HepG2 (cell line): ENCODE results near the gene IVD. TPM values are rescaled to one million over a fixed set of nuclear protein-coding genes. Genes with fewer than 3 reads are reported as not detected.

ENCODE experiments used
- ATF3 ChIP-seq: sonication (generic); formaldehyde crosslinking; IDR thresholded peaks from 2 replicates; pipeline ENCODE4 v1.4.0; 2020; ENCODE audit warnings: missing genetic modification reagents
- BHLHE40 ChIP-seq: IDR thresholded peaks from 2 replicates; pipeline ENCODE4 v1.6.1; 2011; ENCODE audit warnings: low read length, improper control_type of control experiment
- GMEB1 ChIP-seq: sonication (generic); formaldehyde crosslinking; IDR thresholded peaks from 2 replicates; pipeline ENCODE4 v1.5.1; 2020; ENCODE audit warnings: missing genetic modification reagents, mild to moderate bottlenecking, borderline replicate concordance
- HIVEP1 ChIP-seq: sonication (generic); formaldehyde crosslinking; IDR thresholded peaks from 2 replicates; pipeline ENCODE4 v1.4.0; 2020; ENCODE audit warnings: mild to moderate bottlenecking, missing genetic modification reagents
- KDM5A ChIP-seq: fragments of 200-600 bp; sonication (generic); IDR thresholded peaks from 2 replicates; pipeline ENCODE4 v1.7.0; 2018; ENCODE audit warnings: antibody characterized with exemption, mild to moderate bottlenecking, low read length, borderline replicate concordance
- MEIS1 ChIP-seq: sonication (generic); formaldehyde crosslinking; IDR thresholded peaks from 2 replicates; pipeline ENCODE4 v1.9.0; 2021; ENCODE audit warnings: mild to moderate bottlenecking, missing genetic modification reagents, moderate library complexity, borderline replicate concordance
- MXD4 ChIP-seq: IDR thresholded peaks from 2 replicates; pipeline ENCODE4 v1.6.1; 2016; ENCODE audit warnings: mild to moderate bottlenecking, missing biosample characterization, missing genetic modification reagents
- MYNN ChIP-seq: sonication (generic); formaldehyde crosslinking; IDR thresholded peaks from 2 replicates; pipeline ENCODE4 v1.4.0; 2020; ENCODE audit warnings: mild to moderate bottlenecking, low read depth, missing genetic modification reagents
- POLR2A ChIP-seq, 2 experiments: IDR thresholded peaks; 2 replicates each; pipeline ENCODE4 v1.6.1; 2011; ENCODE audit warnings: low read depth in 2 of 2, low read length in 2 of 2, mild to moderate bottlenecking in 1 of 2, moderate library complexity in 1 of 2; ENCODE audit not compliant: insufficient read depth in 1 of 2
- SNRNP70 ChIP-seq: fragments of 200-400 bp; formaldehyde crosslinking; IDR thresholded peaks from 2 replicates; pipeline ENCODE4 v1.6.1; 2017; ENCODE audit warnings: mild to moderate bottlenecking, low read depth, low read length, moderate library complexity
- ZHX1 ChIP-seq: sonication (generic); formaldehyde crosslinking; IDR thresholded peaks from 2 replicates; pipeline ENCODE4 v1.8.1; 2022; ENCODE audit warnings: low read depth, mild to moderate bottlenecking, missing genetic modification reagents
- ZMYM4 ChIP-seq: sonication (generic); formaldehyde crosslinking; IDR thresholded peaks from 2 replicates; pipeline ENCODE4 v1.8.1; 2023; ENCODE audit warnings: mild to moderate bottlenecking, missing genetic modification reagents
- ZNF12 ChIP-seq: sonication (generic); formaldehyde crosslinking; IDR thresholded peaks from 2 replicates; pipeline ENCODE4 v1.5.0; 2020; ENCODE audit warnings: missing genetic modification reagents
- ZNF121 ChIP-seq: sonication (generic); formaldehyde crosslinking; IDR thresholded peaks from 2 replicates; pipeline ENCODE4 v1.5.0; 2020; ENCODE audit warnings: mild to moderate bottlenecking, missing genetic modification reagents
- ZNF749 ChIP-seq: sonication (generic); formaldehyde crosslinking; IDR thresholded peaks from 2 replicates; pipeline ENCODE4 v1.8.0; 2022; ENCODE audit warnings: mild to moderate bottlenecking, missing genetic modification reagents, moderate library complexity, borderline replicate concordance
- ZNF772 ChIP-seq: sonication (generic); formaldehyde crosslinking; IDR thresholded peaks from 2 replicates; pipeline ENCODE4 v1.5.0; 2020; ENCODE audit warnings: mild to moderate bottlenecking, missing genetic modification reagents
- polyA plus RNA-seq, 8 experiments: library from polyadenylated mRNA; depleted of rRNA in 3 of 8; stranded (reverse) in 7 of 8; unstranded in 1 of 8; fragments of >200 nt; fragmentation: Illumina TruSeq in 4 of 8; extraction: Trizol in 4 of 8; gene quantifications; 2 replicates each; pipeline versions ENCODE4 v1.2.1 to v1.2.3, GENCODE V29; 2011 to 2016; ENCODE audit warnings: low read depth in 4 of 8, missing spikeins in 1 of 8, mixed read lengths in 1 of 8; ENCODE audit not compliant: insufficient read depth in 1 of 8
- total RNA-seq, 5 experiments: library from RNA; depleted of rRNA; stranded (reverse); fragments of >200 nt; fragmentation: Illumina TruSeq; extraction: Trizol; gene quantifications; 2 replicates each; pipeline ENCODE4 v1.2.3, GENCODE V29; 2016; ENCODE audit warnings: low read depth in 1 of 5

Gene IVD
- total and polyA plus RNA-seq, 2 of the 13 experiments (the other 11 are each of a cell fraction or from before 2014, with no cell fraction given) = 48.0 to 53.9 TPM

- TF ChIP-seq MEIS1 (CRISPR knock-in tag) (peak; percentile 57; the same call in 1 of the 2 replicates), HIVEP1 (CRISPR knock-in tag) (peak; percentile 73; the same call in 1 of the 2 replicates), POLR2A (IDR thresholded peaks at IDR 0.05; ENCODE audit: insufficient read depth in 1 of 2, low read depth in 2 of 2, low read length in 2 of 2) (peak; percentile 86 to 96), ZNF12 (CRISPR knock-in tag) (no peak; the same call in 1 of the 2 replicates), BHLHE40 (no peak), ZHX1 (0 out of 2 replicates have a peak, but pooled peaks have one; percentile 26), ATF3 (no peak), ZMYM4 (CRISPR knock-in tag) (peak; percentile 84), MYNN (no peak; the same call in 1 of the 2 replicates), SNRNP70 (no peak), ZNF121 (0 out of 2 replicates have a peak, but pooled peaks have one; percentile 38), KDM5A (peak; percentile 24; the same call in 1 of the 2 replicates), GMEB1 (CRISPR knock-in tag) (peak; percentile 61; the same call in 1 of the 2 replicates), ZNF749 (CRISPR knock-in tag) (peak; percentile 83), MXD4 (CRISPR knock-in tag) (0 out of 2 replicates have a peak, but pooled peaks have one; percentile 39), ZNF772 (CRISPR knock-in tag) (peak; percentile 78; the same call in 1 of the 2 replicates)
These were observed at the start of gene IVD (continued) for GRCh38 chr15:40405501-40406381.
